Measurements from ENCODE around the gene KIF16B. TPM values are rescaled to one million over a fixed set of nuclear protein-coding genes. Genes with fewer than 3 reads are reported as not detected.

KIF16B gene
- total RNA-seq, 1 experiment from 2014 or later, result 16.6 TPM

GRCh38 chr20:16615199-16615598 is 42.0 kb upstream of the KIF16B start:
- H3K4me1 ChIP-seq (ENCODE audit: control insufficient read depth, insufficient read depth, low read length), result no peaks in the 10 kb centered on the region
- ChIA-PET CTCF (no interaction called here), POLR2A (no interaction called here)
- no peak overlapping the region for H3K27ac ChIP-seq (ENCODE audit: low read length)
- intact Hi-C loops (cut with micrococcal nuclease; ENCODE audit: unreplicated experiment), result no loop called here
- BruUV-seq (replicated peaks), result no TSS peak
- no peak for TF ChIP-seq POLR2AphosphoS5 (IDR thresholded peaks at IDR 0.05; ENCODE audit: low read depth, low read length)
- TF ChIP-seq SIN3A (IDR thresholded peaks at IDR 0.05; ENCODE audit: borderline replicate concordance, insufficient read depth, low read depth, low read length), result no peak
- TF ChIP-seq, protein P1, sequence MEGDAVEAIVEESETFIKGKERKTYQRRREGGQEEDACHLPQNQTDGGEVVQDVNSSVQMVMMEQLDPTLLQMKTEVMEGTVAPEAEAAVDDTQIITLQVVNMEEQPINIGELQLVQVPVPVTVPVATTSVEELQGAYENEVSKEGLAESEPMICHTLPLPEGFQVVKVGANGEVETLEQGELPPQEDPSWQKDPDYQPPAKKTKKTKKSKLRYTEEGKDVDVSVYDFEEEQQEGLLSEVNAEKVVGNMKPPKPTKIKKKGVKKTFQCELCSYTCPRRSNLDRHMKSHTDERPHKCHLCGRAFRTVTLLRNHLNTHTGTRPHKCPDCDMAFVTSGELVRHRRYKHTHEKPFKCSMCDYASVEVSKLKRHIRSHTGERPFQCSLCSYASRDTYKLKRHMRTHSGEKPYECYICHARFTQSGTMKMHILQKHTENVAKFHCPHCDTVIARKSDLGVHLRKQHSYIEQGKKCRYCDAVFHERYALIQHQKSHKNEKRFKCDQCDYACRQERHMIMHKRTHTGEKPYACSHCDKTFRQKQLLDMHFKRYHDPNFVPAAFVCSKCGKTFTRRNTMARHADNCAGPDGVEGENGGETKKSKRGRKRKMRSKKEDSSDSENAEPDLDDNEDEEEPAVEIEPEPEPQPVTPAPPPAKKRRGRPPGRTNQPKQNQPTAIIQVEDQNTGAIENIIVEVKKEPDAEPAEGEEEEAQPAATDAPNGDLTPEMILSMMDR (IDR thresholded peaks at IDR 0.05), result no peak
- TF ChIP-seq, protein P2, sequence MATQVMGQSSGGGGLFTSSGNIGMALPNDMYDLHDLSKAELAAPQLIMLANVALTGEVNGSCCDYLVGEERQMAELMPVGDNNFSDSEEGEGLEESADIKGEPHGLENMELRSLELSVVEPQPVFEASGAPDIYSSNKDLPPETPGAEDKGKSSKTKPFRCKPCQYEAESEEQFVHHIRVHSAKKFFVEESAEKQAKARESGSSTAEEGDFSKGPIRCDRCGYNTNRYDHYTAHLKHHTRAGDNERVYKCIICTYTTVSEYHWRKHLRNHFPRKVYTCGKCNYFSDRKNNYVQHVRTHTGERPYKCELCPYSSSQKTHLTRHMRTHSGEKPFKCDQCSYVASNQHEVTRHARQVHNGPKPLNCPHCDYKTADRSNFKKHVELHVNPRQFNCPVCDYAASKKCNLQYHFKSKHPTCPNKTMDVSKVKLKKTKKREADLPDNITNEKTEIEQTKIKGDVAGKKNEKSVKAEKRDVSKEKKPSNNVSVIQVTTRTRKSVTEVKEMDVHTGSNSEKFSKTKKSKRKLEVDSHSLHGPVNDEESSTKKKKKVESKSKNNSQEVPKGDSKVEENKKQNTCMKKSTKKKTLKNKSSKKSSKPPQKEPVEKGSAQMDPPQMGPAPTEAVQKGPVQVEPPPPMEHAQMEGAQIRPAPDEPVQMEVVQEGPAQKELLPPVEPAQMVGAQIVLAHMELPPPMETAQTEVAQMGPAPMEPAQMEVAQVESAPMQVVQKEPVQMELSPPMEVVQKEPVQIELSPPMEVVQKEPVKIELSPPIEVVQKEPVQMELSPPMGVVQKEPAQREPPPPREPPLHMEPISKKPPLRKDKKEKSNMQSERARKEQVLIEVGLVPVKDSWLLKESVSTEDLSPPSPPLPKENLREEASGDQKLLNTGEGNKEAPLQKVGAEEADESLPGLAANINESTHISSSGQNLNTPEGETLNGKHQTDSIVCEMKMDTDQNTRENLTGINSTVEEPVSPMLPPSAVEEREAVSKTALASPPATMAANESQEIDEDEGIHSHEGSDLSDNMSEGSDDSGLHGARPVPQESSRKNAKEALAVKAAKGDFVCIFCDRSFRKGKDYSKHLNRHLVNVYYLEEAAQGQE (IDR thresholded peaks at IDR 0.05; ENCODE audit: insufficient read depth in 1 of 2, low read depth in 2 of 2, low read length in 1 of 2), result no peak
- TF ChIP-seq TCF7L2 (IDR thresholded peaks at IDR 0.05; ENCODE audit: low read depth, low read length), result no peak
- no peaks in the 10 kb centered on the region for H3K9me3 ChIP-seq (ENCODE audit: control insufficient read depth, insufficient read depth, low read depth, low read length)
- no peaks in the 10 kb centered on the region for H3K36me3 ChIP-seq (ENCODE audit: control insufficient read depth, insufficient read depth, low read length)
- H3K4me3 ChIP-seq (ENCODE audit: low read depth in 2 of 2, low read length in 2 of 2), result no peak overlapping the region
- in situ Hi-C loops (cut with HindIII; ENCODE audit: low pct_unique_long_range_greater_than_20kb, low sequenced_read_pairs), result no loop called here
- ATAC-seq (no peak), DNase-seq (ENCODE audit: low read depth, low spot score) (no peak)
- H3K27me3 ChIP-seq (ENCODE audit: control insufficient read depth, insufficient read depth, low read length), result no peaks in the 10 kb centered on the region; the same call in 1 of the 2 replicates

- H3K4me1 ChIP-seq (ENCODE audit: control insufficient read depth, insufficient read depth, low read length), result no peaks in the 10 kb centered on the region
- TF ChIP-seq POLR2AphosphoS5 (IDR thresholded peaks at IDR 0.05; ENCODE audit: low read depth, low read length) (no peak), TCF7L2 (IDR thresholded peaks at IDR 0.05; ENCODE audit: low read depth, low read length) (no peak), SIN3A (IDR thresholded peaks at IDR 0.05; ENCODE audit: borderline replicate concordance, insufficient read depth, low read depth, low read length) (no peak)
- TF ChIP-seq, protein P1 (IDR thresholded peaks at IDR 0.05), result no peak
- TF ChIP-seq, protein P2 (IDR thresholded peaks at IDR 0.05; ENCODE audit: insufficient read depth in 1 of 2, low read depth in 2 of 2, low read length in 1 of 2), result no peak
- H3K36me3 ChIP-seq (ENCODE audit: control insufficient read depth, insufficient read depth, low read length), result no peaks in the 10 kb centered on the region
- H3K4me3 ChIP-seq (ENCODE audit: low read depth in 2 of 2, low read length in 2 of 2), result no peak overlapping the region
- H3K27ac ChIP-seq (ENCODE audit: low read length), result no peak overlapping the region
- ATAC-seq (no peak), DNase-seq (ENCODE audit: low read depth, low spot score) (no peak)
- no peaks in the 10 kb centered on the region; the same call in 1 of the 2 replicates for H3K27me3 ChIP-seq (ENCODE audit: control insufficient read depth, insufficient read depth, low read length)
- in situ Hi-C loops (cut with HindIII; ENCODE audit: low pct_unique_long_range_greater_than_20kb, low sequenced_read_pairs), result no loop called here
- ChIA-PET CTCF (no interaction called here), POLR2A (no interaction called here)
- intact Hi-C loops (cut with micrococcal nuclease; ENCODE audit: unreplicated experiment), result no loop called here
- H3K9me3 ChIP-seq (ENCODE audit: control insufficient read depth, insufficient read depth, low read depth, low read length), result no peaks in the 10 kb centered on the region
- BruUV-seq (replicated peaks), result no TSS peak
Measured at GRCh38 chr20:16613954-16614353, 40.7 kb upstream of the KIF16B start.
